Measurements from ENCODE around the gene LRCH4. TPM values are rescaled to one million over a fixed set of nuclear protein-coding genes. Genes with fewer than 3 reads are reported as not detected.

The LRCH4 gene
- total and polyA plus RNA-seq, 8 donors: 16.4 to 106 (median 27.7) TPM

GRCh38 chr7:100627238-100627549 lies 41.3 kb upstream of the LRCH4 start:
- intact Hi-C loops (cut with DNase I): no loop called here
- H3K9me3 ChIP-seq: no peaks in the 10 kb centered on the region
- H3K27ac ChIP-seq: no peak overlapping the region
- no peak overlapping the region for H3K4me3 ChIP-seq
- FAIRE-seq (no peak), ATAC-seq (no peak), DNase-seq (no peak)
- TF ChIP-seq, protein P1, sequence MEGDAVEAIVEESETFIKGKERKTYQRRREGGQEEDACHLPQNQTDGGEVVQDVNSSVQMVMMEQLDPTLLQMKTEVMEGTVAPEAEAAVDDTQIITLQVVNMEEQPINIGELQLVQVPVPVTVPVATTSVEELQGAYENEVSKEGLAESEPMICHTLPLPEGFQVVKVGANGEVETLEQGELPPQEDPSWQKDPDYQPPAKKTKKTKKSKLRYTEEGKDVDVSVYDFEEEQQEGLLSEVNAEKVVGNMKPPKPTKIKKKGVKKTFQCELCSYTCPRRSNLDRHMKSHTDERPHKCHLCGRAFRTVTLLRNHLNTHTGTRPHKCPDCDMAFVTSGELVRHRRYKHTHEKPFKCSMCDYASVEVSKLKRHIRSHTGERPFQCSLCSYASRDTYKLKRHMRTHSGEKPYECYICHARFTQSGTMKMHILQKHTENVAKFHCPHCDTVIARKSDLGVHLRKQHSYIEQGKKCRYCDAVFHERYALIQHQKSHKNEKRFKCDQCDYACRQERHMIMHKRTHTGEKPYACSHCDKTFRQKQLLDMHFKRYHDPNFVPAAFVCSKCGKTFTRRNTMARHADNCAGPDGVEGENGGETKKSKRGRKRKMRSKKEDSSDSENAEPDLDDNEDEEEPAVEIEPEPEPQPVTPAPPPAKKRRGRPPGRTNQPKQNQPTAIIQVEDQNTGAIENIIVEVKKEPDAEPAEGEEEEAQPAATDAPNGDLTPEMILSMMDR (IDR thresholded peaks at IDR 0.05): no peak
- H3K36me3 ChIP-seq: no peaks in the 10 kb centered on the region
- WGBS, 2 donors: 81 to 85% methylated on average over 21 of the region's 21 CpGs
- no peaks in the 10 kb centered on the region for H3K27me3 ChIP-seq
- no peaks in the 10 kb centered on the region for H3K4me1 ChIP-seq

DNA sequence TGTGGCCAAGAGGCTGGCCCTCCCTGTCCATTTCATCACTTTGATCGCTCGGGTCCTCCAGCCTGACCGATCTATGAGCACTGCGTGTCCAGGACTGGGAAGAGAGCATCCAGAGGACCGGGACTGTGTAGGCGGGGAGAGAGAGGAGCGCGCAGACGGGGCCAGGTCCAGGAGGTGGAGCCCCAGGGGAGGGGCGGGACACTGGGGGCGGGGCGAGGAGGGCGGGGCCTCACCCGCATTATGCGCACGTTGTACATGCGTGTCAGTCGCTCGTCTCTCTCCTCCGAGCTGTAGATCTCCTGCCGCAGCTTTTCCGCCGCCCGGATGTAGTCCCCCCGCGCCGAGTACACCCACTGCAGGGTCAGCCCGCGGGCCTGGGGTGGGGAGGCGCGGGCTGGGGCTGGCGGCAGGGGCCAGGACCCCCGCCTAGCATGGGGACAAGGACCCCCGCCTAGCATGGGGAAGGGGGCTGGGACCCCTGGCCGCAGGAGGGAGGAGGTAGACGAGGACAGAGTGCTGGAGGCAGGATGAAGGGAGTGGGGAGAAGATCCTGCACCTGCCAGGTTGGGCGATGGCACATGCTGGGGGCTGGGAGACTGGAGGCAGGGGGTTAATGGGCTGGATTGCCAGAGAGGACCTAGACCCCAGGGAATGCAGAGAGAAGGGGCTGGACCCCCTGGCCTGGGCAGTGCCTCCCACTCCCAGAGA lies 40.8 kb upstream of the LRCH4 start:
- DNase-seq: peak in 5 of 6 donors; percentile 40 to 79 (median 62)
- TF ChIP-seq, protein P1 (IDR thresholded peaks at IDR 0.05): no peak
- Histone ChIP-seq H3K27me3 (no peaks in the 10 kb centered on the region), H3K4me3 (peak overlapping the region in 1 of 4 donors; percentile 22), H3K4me1 (no peaks in the 10 kb centered on the region), H3K27ac (no peak overlapping the region), H3K36me3 (no peaks in the 10 kb centered on the region), H3K9me3 (no peaks in the 10 kb centered on the region)
- peak; percentile 69 to 96 (median 94) for ATAC-seq
- intact Hi-C loops (cut with DNase I): no loop called here
- 33 to 38% methylated on average over 36 to 37 of the region's 37 CpGs for WGBS, 2 donors
- no peak for FAIRE-seq

DNA sequence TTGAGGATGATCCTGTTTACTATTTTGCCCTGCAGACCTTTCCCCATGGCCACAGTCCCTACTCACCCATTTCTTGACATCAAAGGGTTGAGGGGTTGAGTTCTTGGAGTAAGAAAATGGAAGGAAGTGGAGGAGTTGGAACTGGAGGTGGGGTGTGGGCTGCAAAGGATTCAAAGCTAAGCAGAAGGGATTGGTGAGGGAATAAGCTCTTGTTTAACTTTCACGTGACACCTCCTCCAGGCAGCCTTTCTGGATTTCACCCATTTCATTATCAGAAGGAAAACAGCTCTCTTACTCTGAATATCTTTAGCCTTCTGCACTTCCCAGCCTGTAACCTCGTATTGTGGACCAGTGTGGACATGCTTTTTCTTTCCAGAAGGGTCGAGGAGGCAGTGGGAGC lies 40.1 kb upstream of the LRCH4 start:
- no peaks in the 10 kb centered on the region for H3K36me3 ChIP-seq
- intact Hi-C loops (cut with DNase I): no loop called here
- H3K4me1 ChIP-seq: no peaks in the 10 kb centered on the region
- ATAC-seq: no peak
- no peaks in the 10 kb centered on the region for H3K27me3 ChIP-seq
- no peaks in the 10 kb centered on the region for H3K9me3 ChIP-seq
- TF ChIP-seq, protein P1 (IDR thresholded peaks at IDR 0.05): no peak
- no peak for DNase-seq
- 33% methylated on average over 3 of the region's 3 CpGs for WGBS, 2 donors
- FAIRE-seq: no peak
- peak overlapping the region in 1 of 4 donors; percentile 22 for H3K4me3 ChIP-seq
- H3K27ac ChIP-seq: no peak overlapping the region

- intact Hi-C loops (cut with DNase I): no loop called here
- H3K4me3 ChIP-seq: no peak overlapping the region
- no peak for DNase-seq
- no peaks in the 10 kb centered on the region for H3K9me3 ChIP-seq
- FAIRE-seq: no peak
- TF ChIP-seq, protein P1 (IDR thresholded peaks at IDR 0.05): no peak
- no peaks in the 10 kb centered on the region for H3K36me3 ChIP-seq
- no peaks in the 10 kb centered on the region for H3K27me3 ChIP-seq
- WGBS, 2 donors: 79 to 84% methylated on average over 15 of the region's 15 CpGs
- H3K27ac ChIP-seq: no peak overlapping the region
- no peaks in the 10 kb centered on the region for H3K4me1 ChIP-seq
- ATAC-seq: no peak
Measured at GRCh38 chr7:100623951-100624824, 38.3 kb upstream of the LRCH4 start.

DNA sequence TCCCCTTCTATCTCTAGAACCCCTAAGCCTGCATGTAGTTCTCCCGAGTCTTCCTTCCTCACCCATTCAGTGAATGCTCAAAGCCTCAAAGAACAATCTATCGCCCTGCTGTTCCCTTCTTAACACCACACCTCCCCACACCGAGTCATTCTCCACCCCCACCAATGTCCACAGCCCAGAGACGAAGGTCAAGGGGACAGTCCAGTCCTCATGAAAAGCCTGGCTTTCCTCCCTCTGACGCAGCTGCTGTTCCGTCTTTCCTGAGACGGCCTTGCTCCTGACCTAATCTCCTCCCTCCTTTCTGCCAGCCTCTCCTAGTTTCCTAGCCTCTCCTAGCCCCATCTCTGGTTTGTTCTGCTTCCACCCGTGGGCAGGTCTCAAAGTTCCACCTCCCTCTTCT lies 35.6 kb upstream of the LRCH4 start:
- WGBS, 2 donors: 53 to 55% methylated on average over 8 of the region's 8 CpGs
- peak in 3 of 4 donors; percentile 18 to 61 (median 60) for ATAC-seq
- FAIRE-seq: no peak
- TF ChIP-seq, protein P1 (IDR thresholded peaks at IDR 0.05): no peak
- Histone ChIP-seq H3K4me1 (no peaks in the 10 kb centered on the region), H3K27me3 (no peaks in the 10 kb centered on the region), H3K36me3 (no peaks in the 10 kb centered on the region), H3K4me3 (no peak overlapping the region), H3K9me3 (no peaks in the 10 kb centered on the region), H3K27ac (no peak overlapping the region)
- intact Hi-C loops (cut with DNase I): no loop called here
- DNase-seq: no peak

All from pancreas (tissue), 10 donors.